Body of pancreas (tissue), 4 donors: ENCODE measurements around the gene CARD11.

Experiments used
- CTCF ChIP-seq, 7 experiments: fragments of 450-650 bp in 4 of 7; fragments of 200-600 bp in 3 of 7; sonication (generic) in 3 of 7; IDR thresholded peaks; one replicate each; pipeline ENCODE4 v1.5.1; 2016 to 2019; ENCODE audit warnings: antibody characterized with exemption in 7 of 7
- POLR2A ChIP-seq, 3 donors: fragments of 450-650 bp; IDR thresholded peaks; one replicate each; pipeline ENCODE4 v1.6.1; 2016; ENCODE audit warnings: antibody characterized with exemption in 3 of 3, mild to moderate bottlenecking in 2 of 3

- no peak for TF ChIP-seq CTCF (IDR thresholded peaks at IDR 0.05)
- TF ChIP-seq POLR2A (IDR thresholded peaks at IDR 0.05): no peak
These were observed 30.2 kb upstream of the CARD11 start for GRCh38 chr7:3073763-3074458.
